LNCaP clone FGC (cell line): Measurements from ENCODE around the gene PDE4D.
A peak's percentile ranks its signal among the peaks of the same experiment; 100 is the strongest.

ENCODE experiments used
- DNase-seq: peaks from one replicate; pipeline ENCODE4 v3.0.0-alpha.2; 2011; ENCODE audit warnings: low read depth
- H3K4me3 ChIP-seq: 2 replicates; pipeline ENCODE4 v1.5.1; 2011; ENCODE audit warnings: mild to moderate bottlenecking, low read depth, low read length, control low read depth
- TF ChIP-seq, protein P1 (sequence below): IDR thresholded peaks from 2 replicates; pipeline ENCODE4 v1.5.1; 2012; ENCODE audit warnings: mild to moderate bottlenecking; ENCODE audit not compliant: control insufficient read depth, insufficient read depth; ENCODE audit errors: extremely low read depth

PDE4D gene

DNA sequence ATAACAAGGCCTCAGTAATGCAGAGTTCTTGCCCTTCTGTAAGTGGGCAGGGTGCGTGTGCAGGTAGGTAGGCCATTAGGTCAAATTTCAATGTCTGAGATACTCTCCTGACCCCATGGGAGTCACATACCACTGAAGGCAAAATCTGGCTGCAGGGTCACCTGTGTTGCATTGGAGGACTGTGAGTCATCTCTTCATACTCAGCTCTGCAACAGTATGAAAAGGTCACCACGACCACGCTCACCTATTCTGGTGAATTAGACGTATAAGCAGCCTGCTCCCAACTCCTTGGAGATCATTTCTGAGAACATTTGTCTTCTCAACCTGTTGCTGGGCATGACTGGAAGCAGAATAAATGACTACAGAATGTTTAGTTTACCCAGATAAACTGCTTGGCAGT, 599.8 kb downstream of the PDE4D start:
- DNase-seq, result no peak
- H3K4me3 ChIP-seq, result no peak overlapping the region
- TF ChIP-seq, protein P1, sequence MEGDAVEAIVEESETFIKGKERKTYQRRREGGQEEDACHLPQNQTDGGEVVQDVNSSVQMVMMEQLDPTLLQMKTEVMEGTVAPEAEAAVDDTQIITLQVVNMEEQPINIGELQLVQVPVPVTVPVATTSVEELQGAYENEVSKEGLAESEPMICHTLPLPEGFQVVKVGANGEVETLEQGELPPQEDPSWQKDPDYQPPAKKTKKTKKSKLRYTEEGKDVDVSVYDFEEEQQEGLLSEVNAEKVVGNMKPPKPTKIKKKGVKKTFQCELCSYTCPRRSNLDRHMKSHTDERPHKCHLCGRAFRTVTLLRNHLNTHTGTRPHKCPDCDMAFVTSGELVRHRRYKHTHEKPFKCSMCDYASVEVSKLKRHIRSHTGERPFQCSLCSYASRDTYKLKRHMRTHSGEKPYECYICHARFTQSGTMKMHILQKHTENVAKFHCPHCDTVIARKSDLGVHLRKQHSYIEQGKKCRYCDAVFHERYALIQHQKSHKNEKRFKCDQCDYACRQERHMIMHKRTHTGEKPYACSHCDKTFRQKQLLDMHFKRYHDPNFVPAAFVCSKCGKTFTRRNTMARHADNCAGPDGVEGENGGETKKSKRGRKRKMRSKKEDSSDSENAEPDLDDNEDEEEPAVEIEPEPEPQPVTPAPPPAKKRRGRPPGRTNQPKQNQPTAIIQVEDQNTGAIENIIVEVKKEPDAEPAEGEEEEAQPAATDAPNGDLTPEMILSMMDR, result no peak

DNA sequence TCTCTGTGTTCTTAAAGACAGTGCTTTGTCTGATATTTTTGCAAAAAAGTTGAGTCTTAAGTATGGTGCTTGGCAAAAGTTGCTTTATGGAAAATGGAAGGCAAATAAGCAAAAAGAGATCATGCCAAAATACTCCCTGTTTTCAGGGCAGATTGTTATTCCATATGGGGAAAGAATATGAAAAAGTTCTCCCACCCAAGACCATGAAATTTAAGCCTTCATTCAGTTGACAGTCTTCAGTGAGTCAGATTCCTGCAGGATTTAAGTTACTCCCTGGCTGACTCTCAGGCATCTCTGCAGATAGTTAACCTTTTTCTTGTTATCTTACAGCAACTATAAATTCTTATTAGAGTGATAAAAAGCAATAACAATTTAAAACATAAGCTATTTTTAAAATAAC, 601.6 kb downstream of the PDE4D start:
- DNase-seq, result no peak
- no peak overlapping the region for H3K4me3 ChIP-seq
- TF ChIP-seq, protein P1, result no peak

DNA sequence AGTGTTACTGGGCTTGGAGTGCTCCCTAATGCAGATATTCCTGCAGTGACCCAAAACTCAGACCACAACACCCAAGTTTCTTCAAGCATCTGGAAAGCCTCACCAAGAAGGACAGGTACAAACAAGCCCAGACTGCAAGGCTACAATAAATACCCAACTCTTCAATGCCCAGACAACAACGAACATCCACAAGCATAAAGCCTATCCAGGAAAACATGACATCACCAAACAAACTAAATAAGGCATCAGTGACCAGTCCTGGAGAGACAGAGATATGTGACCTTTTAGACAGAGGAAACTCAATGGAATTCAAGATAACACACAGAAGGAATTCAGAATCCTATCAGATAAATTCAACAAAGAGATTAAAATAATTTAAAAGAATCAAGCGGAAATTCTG, 605.6 kb downstream of the PDE4D start:
- TF ChIP-seq, protein P1, result no peak
- DNase-seq, result no peak
- no peak overlapping the region for H3K4me3 ChIP-seq

DNA sequence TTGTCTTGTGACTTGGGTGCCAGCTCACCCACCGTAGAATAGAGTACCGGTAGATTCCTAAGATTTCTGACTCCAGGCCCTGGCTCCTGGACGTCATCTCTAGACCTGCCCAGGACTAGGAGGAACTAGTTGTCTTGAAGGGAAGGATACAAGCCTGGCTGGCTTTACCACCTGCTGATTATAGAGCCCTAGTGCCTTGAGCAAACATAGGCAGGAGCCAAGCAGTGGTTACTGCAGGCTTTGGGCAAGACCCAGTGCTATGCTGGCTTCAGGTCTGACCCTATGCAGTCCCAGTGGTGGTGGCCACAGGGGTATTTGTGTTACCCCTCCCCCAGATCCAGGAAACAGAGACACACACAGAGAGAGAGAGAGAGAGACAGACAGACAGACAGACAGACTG, 606.2 kb downstream of the PDE4D start:
- TF ChIP-seq, protein P1, result no peak
- H3K4me3 ChIP-seq, result no peak overlapping the region
- DNase-seq, result peak; percentile 69

DNA sequence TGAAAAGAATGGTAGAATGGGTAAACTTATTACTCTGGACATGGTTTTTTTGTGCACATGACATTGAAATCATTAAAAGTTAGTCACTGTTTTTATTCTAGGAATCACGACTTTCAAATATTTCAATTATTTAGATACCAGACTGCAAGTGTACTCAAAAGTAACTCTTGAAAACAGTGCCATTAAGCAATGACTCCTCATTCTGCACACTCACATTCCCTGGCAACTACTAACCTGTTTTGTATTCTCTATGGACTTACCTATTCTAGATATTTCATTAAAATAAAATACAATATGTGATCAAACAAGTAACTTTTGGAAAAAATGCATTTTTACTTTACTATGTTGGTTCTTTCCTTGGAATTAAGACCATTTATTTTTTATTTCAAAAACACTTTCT, 607.0 kb downstream of the PDE4D start:
- TF ChIP-seq, protein P1, result no peak
- H3K4me3 ChIP-seq, result no peak overlapping the region
- no peak for DNase-seq

DNA sequence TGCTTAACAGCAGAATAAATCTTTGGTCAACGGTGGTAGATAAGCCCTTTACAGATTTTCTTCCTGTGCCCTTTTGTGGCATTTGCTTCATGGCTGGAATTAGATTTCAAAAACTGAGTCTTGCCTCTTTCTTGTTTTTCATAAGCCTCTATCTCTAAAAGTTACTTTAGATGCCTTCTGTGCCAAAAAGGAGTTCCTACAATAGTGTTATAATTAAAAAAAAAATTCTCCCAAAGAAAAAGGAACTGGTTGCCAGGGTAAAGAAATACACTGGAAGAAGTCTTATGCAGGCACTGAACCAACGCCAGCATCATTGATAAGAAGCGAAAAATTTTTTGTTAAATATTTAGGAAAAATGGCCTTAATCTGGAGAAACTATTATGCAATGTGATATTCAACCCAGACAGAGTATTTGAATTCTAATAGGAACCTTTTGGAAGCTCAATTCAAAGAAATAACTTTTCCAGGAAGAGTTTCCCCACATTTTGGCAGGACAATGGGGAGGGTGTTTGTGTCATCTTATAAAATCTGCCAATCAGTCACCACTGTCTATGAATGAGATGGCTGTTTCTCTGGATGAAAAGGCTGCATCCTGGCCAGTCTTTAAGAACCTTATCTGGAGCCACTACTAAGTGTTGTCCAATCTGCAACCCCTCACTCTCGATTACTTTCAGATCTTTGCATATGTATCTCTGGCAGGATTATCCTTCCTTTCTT, 608.1 kb downstream of the PDE4D start:
- DNase-seq, result no peak

DNA sequence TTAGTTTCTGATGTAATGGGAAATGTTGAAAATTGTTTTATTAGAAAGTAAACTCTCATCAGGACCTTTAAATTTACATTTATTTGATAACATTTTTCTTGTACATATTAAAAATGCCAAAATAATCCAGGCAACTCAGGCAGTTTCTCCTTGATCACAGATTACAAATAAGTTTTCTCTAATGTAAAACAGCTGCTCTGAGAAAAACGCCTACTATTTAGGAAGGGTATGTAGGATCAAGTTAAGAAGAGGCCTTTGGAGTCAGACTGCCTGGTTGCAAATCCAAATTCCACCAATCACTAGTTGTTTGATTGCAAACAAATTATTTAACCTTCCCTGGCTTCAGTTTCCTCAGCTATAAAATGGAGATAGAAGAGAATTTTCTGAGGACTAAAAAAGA, 610.8 kb downstream of the PDE4D start:
- no peak overlapping the region for H3K4me3 ChIP-seq
- TF ChIP-seq, protein P1, result no peak
- no peak for DNase-seq

More for the DNA sequence above, 608.1 kb downstream of the PDE4D start:
- H3K4me3 ChIP-seq, result no peak overlapping the region
- TF ChIP-seq, protein P1, result no peak
